OCI-LY7 (cell line): Measurements from ENCODE around the gene CEACAM18. TPM values are rescaled to one million over a fixed set of nuclear protein-coding genes. Genes with fewer than 3 reads are reported as not detected.

Experiments used
- BruUV-seq: library from RNA; stranded (reverse); fragments of 400-500 nt; replicated peaks from 2 replicates; lab custom pipeline; 2021; lab: Mats Ljungman, UMichigan
- CTCF ChIA-PET: fragments of 300-600 bp; sonication (Branson Sonifier 250); formaldehyde crosslinking; loops from one replicate; lab custom pipeline; 2022; ENCODE audit warnings: antibody characterized with exemption; ENCODE audit not compliant: unreplicated experiment; lab: Charles Lee
- POLR2A ChIA-PET: fragments of 300-600 bp; sonication (Branson Sonifier 250); formaldehyde crosslinking; loops from one replicate; lab custom pipeline; 2022; ENCODE audit warnings: antibody characterized with exemption; lab: Charles Lee
- DNase-seq: peaks from one replicate; pipeline ENCODE4 v3.0.0-alpha.2; 2015; ENCODE audit warnings: low spot score
- H2AFZ ChIP-seq: fragments of 200-600 bp; sonication (generic), shearing (Covaris generic); 2 replicates; pipeline ENCODE4 v1.6.1; 2014; ENCODE audit warnings: mild to moderate bottlenecking, antibody characterized with exemption, low read length, moderate library complexity
- H3K27ac ChIP-seq: fragments of 200-600 bp; sonication (generic); 2 replicates; pipeline ENCODE4 v1.5.1; 2014; ENCODE audit warnings: mixed run types, low read depth, mild to moderate bottlenecking, moderate library complexity, low read length, inconsistent platforms; ENCODE audit not compliant: poor library complexity, severe bottlenecking
- H3K36me3 ChIP-seq: fragments of 200-600 bp; sonication (generic); 2 replicates; pipeline ENCODE4 v1.6.1; 2014; ENCODE audit warnings: mild to moderate bottlenecking, antibody characterized with exemption, low read length, moderate library complexity, mixed read lengths; ENCODE audit not compliant: insufficient read depth
- H3K4me1 ChIP-seq: fragments of 200-600 bp; sonication (generic); 2 replicates; pipeline ENCODE4 v1.5.1; 2014; ENCODE audit warnings: mild to moderate bottlenecking, low read length; ENCODE audit not compliant: insufficient read depth, poor library complexity, severe bottlenecking
- H3K4me2 ChIP-seq: fragments of 200-600 bp; sonication (generic); 2 replicates; pipeline ENCODE4 v1.6.1; 2014; ENCODE audit warnings: mild to moderate bottlenecking, low read length
- H3K4me3 ChIP-seq: fragments of 200-600 bp; sonication (generic); 2 replicates; pipeline ENCODE4 v1.5.1; 2014; ENCODE audit warnings: mild to moderate bottlenecking, low read depth, low read length; ENCODE audit not compliant: poor library complexity, severe bottlenecking
- H3K79me2 ChIP-seq: fragments of 200-600 bp; sonication (generic); 2 replicates; pipeline ENCODE4 v1.6.1; 2016; ENCODE audit warnings: low read depth, mild to moderate bottlenecking, low read length, moderate library complexity, mixed read lengths; ENCODE audit not compliant: insufficient read depth
- H3K9me2 ChIP-seq: fragments of 200-600 bp; sonication (generic); 2 replicates; pipeline ENCODE4 v1.6.1; 2016; ENCODE audit warnings: mild to moderate bottlenecking, low read length, mixed read lengths; ENCODE audit not compliant: insufficient read depth
- H3K9me3 ChIP-seq: fragments of 200-600 bp; sonication (generic); 2 replicates; pipeline ENCODE4 v1.6.1; 2014; ENCODE audit warnings: mild to moderate bottlenecking, mixed run types, low read length, mixed read lengths
- H4K20me1 ChIP-seq: fragments of 200-600 bp; sonication (generic); 2 replicates; pipeline ENCODE4 v1.6.1; 2014; ENCODE audit warnings: mild to moderate bottlenecking, antibody characterized with exemption, low read length, moderate library complexity, mixed read lengths; ENCODE audit not compliant: insufficient read depth
- CTCF ChIP-seq: fragments of 200-600 bp; sonication (generic); conservative IDR thresholded peaks from 2 replicates; pipeline ENCODE4 v1.5.1; 2014; ENCODE audit warnings: mild to moderate bottlenecking, antibody characterized with exemption, low read length, moderate library complexity, mixed read lengths
- EZH2phosphoT487 ChIP-seq: fragments of 200-600 bp; sonication (generic); IDR thresholded peaks from 2 replicates; pipeline ENCODE4 v1.6.1; 2018; ENCODE audit warnings: low read depth, borderline replicate concordance, mild to moderate bottlenecking, mixed run types, antibody characterized with exemption, low read length, moderate library complexity, mixed read lengths
- intact Hi-C: fragments of 100-400 bp; cut with micrococcal nuclease; formaldehyde crosslinking; loops from one replicate; pipeline ENCODE4 v1.10.0; 2022; ENCODE audit not compliant: unreplicated experiment
- total RNA-seq, 2 experiments: library from RNA; depleted of rRNA in 1 of 2; stranded (reverse); fragments of >200 nt in 1 of 2; shearing (Covaris generic) in 1 of 2; gene quantifications; 2 replicates each; pipeline ENCODE4 v1.2.3, GENCODE V29; 2014 to 2022

The CEACAM18 gene
- total RNA-seq, 2 experiments from 2014 or later = not detected

GRCh38 chr19:51508059-51508733 is 29.9 kb downstream of the CEACAM18 start:
- CTCF ChIA-PET = no interaction called here
- BruUV-seq = no TSS peak
- TF ChIP-seq CTCF (no peak), EZH2phosphoT487 (no peak)
- H3K9me2 ChIP-seq = no peaks in the 10 kb centered on the region
- POLR2A ChIA-PET = no interaction called here
- H3K9me3 ChIP-seq = no peaks in the 10 kb centered on the region
- no peak overlapping the region for H3K4me2 ChIP-seq
- DNase-seq = no peak
- no peaks in the 10 kb centered on the region for H4K20me1 ChIP-seq
- H3K79me2 ChIP-seq = no peaks in the 10 kb centered on the region
- no peak overlapping the region for H2AFZ ChIP-seq
- no peaks in the 10 kb centered on the region for H3K4me1 ChIP-seq
- no peaks in the 10 kb centered on the region for H3K36me3 ChIP-seq
- intact Hi-C loops = no loop called here
- no peak overlapping the region for H3K27ac ChIP-seq
- H3K4me3 ChIP-seq = no peak overlapping the region

- H3K79me2 ChIP-seq = no peaks in the 10 kb centered on the region
- POLR2A ChIA-PET = interaction anchor here (0.7 kb wide), 1 partner anchor 212 kb away, joined by 3 read pairs; no protein-coding TSS in a partner anchor
- no peaks in the 10 kb centered on the region for H4K20me1 ChIP-seq
- no peak overlapping the region for H3K4me2 ChIP-seq
- H3K36me3 ChIP-seq = no peaks in the 10 kb centered on the region
- intact Hi-C loops = no loop called here
- H3K4me3 ChIP-seq = no peak overlapping the region
- H3K9me2 ChIP-seq = no peaks in the 10 kb centered on the region
- CTCF ChIA-PET = no interaction called here
- no peak for DNase-seq
- no peaks in the 10 kb centered on the region for H3K9me3 ChIP-seq
- TF ChIP-seq CTCF = no peak
- no peak overlapping the region for H3K27ac ChIP-seq
- H3K4me1 ChIP-seq = no peaks in the 10 kb centered on the region
- H2AFZ ChIP-seq = no peak overlapping the region
- BruUV-seq = no TSS peak
Measured at GRCh38 chr19:51509823-51510660, 31.7 kb downstream of the CEACAM18 start.

DNA sequence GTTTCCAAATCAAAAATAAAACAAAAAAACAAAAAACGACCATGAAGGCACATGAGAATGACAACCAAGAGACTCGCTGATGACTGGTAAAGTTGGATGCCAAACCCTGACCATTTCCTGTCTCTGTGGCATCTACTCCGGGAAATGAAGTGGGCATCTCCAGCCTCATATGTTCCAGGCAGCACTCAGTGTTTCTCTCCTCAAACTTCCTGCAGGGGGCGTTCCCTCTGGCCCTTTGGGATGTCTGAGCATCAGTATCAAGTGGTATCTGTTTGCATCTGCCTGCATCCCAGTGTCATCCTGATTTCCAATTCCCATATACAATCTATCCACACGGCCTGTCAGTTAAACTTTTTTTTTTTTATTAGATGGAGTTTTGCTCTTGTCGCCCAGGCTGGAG is 33.0 kb downstream of the CEACAM18 start:
- Histone ChIP-seq H3K27ac (no peak overlapping the region), H3K4me2 (no peak overlapping the region), H3K9me2 (no peaks in the 10 kb centered on the region), H4K20me1 (no peaks in the 10 kb centered on the region), H3K9me3 (no peaks in the 10 kb centered on the region), H2AFZ (no peak overlapping the region), H3K4me1 (no peaks in the 10 kb centered on the region), H3K4me3 (no peak overlapping the region), H3K36me3 (no peaks in the 10 kb centered on the region), H3K79me2 (no peaks in the 10 kb centered on the region)
- intact Hi-C loops = no loop called here
- peak; percentile 26 for DNase-seq
- ChIA-PET POLR2A (no interaction called here), CTCF (no interaction called here)
- TF ChIP-seq EZH2phosphoT487 (no peak), CTCF (peak; percentile 69)
- BruUV-seq = no TSS peak
